HepG2 (cell line): ENCODE data around the gene DYNC1LI1. TPM values are rescaled to one million over a fixed set of nuclear protein-coding genes. Genes with fewer than 3 reads are reported as not detected.

Source experiments
- HHEX ChIP-seq: IDR thresholded peaks from 2 replicates; pipeline ENCODE4 v1.6.1; 2016; ENCODE audit warnings: control low read depth
- HNF4A ChIP-seq: sonication (generic); formaldehyde crosslinking; IDR thresholded peaks from 2 replicates; pipeline ENCODE4 v1.4.0; 2020; ENCODE audit warnings: missing genetic modification reagents
- KDM4B ChIP-seq: sonication (generic); formaldehyde crosslinking; IDR thresholded peaks from 2 replicates; pipeline ENCODE4 v1.4.0; 2020; ENCODE audit warnings: missing genetic modification reagents
- NFKBIZ ChIP-seq: IDR thresholded peaks from 2 replicates; pipeline ENCODE4 v1.6.1; 2018; ENCODE audit warnings: missing genetic modification reagents, missing compliant biosample characterization
- PCBP2 ChIP-seq: fragments of 200-400 bp; formaldehyde crosslinking; optimal IDR thresholded peaks from 2 replicates; pipeline ENCODE3; 2018; ENCODE audit warnings: low read length, low read depth; ENCODE audit not compliant: poor library complexity, severe bottlenecking
- PHB2 ChIP-seq: fragments of 450-650 bp; IDR thresholded peaks from 2 replicates; pipeline ENCODE4 v1.6.1; 2018; ENCODE audit not compliant: partially characterized antibody
- POLR2AphosphoS2 ChIP-seq: IDR thresholded peaks from 2 replicates; pipeline ENCODE4 v1.6.1; 2011; ENCODE audit warnings: low read depth, low read length, improper control_type of control experiment
- YEATS4 ChIP-seq: sonication (generic); formaldehyde crosslinking; IDR thresholded peaks from 2 replicates; pipeline ENCODE4 v1.4.0; 2020; ENCODE audit warnings: missing genetic modification reagents, borderline replicate concordance
- ZBTB20 ChIP-seq: sonication (generic); formaldehyde crosslinking; IDR thresholded peaks from 2 replicates; pipeline ENCODE4 v1.8.1; 2023; ENCODE audit warnings: missing genetic modification reagents, low read depth, mild to moderate bottlenecking, borderline replicate concordance
- ZBTB33 ChIP-seq: sonication (generic); formaldehyde crosslinking; IDR thresholded peaks from 2 replicates; pipeline ENCODE4 v1.4.0; 2020; ENCODE audit warnings: missing genetic modification reagents
- ZNF564 ChIP-seq: sonication (generic); formaldehyde crosslinking; IDR thresholded peaks from 2 replicates; pipeline ENCODE4 v1.8.1; 2023; ENCODE audit warnings: mild to moderate bottlenecking, missing genetic modification reagents
- ZNF646 ChIP-seq: sonication (generic); formaldehyde crosslinking; IDR thresholded peaks from 2 replicates; pipeline ENCODE4 v1.9.0; 2021; ENCODE audit warnings: mild to moderate bottlenecking, missing genetic modification reagents
- polyA plus RNA-seq, 8 experiments: library from polyadenylated mRNA; depleted of rRNA in 3 of 8; stranded (reverse) in 7 of 8; unstranded in 1 of 8; fragments of >200 nt; fragmentation: Illumina TruSeq in 4 of 8; extraction: Trizol in 4 of 8; gene quantifications; 2 replicates each; pipeline versions ENCODE4 v1.2.1 to v1.2.3, GENCODE V29; 2011 to 2016; ENCODE audit warnings: low read depth in 4 of 8, missing spikeins in 1 of 8, mixed read lengths in 1 of 8; ENCODE audit not compliant: insufficient read depth in 1 of 8
- total RNA-seq, 5 experiments: library from RNA; depleted of rRNA; stranded (reverse); fragments of >200 nt; fragmentation: Illumina TruSeq; extraction: Trizol; gene quantifications; 2 replicates each; pipeline ENCODE4 v1.2.3, GENCODE V29; 2016; ENCODE audit warnings: low read depth in 1 of 5
- TF ChIP-seq, protein P1 (sequence below): sonication (generic); formaldehyde crosslinking; IDR thresholded peaks from 2 replicates; pipeline ENCODE4 v1.4.0; 2020; ENCODE audit warnings: missing genetic modification reagents, borderline replicate concordance
- TF ChIP-seq, protein P2 (sequence below): sonication (generic); formaldehyde crosslinking; IDR thresholded peaks from 2 replicates; pipeline ENCODE4 v1.5.0; 2020; ENCODE audit warnings: missing genetic modification reagents, mild to moderate bottlenecking, borderline replicate concordance
- TF ChIP-seq, protein P3 (sequence below): IDR thresholded peaks from 2 replicates; pipeline ENCODE4 v1.6.1; 2012; ENCODE audit warnings: low read length, improper control_type of control experiment

Gene DYNC1LI1
- total and polyA plus RNA-seq, 2 of the 13 experiments (the other 11 are each of a cell fraction or from before 2014, with no cell fraction given) = 13.4 to 37.1 TPM

- TF ChIP-seq ZNF646 (CRISPR knock-in tag) (no peak), POLR2AphosphoS2 (no peak), ZBTB20 (CRISPR knock-in tag) (peak; percentile 37; the same call in 1 of the 2 replicates), NFKBIZ (no peak), ZNF564 (CRISPR knock-in tag) (peak; percentile 71; the same call in 1 of the 2 replicates), PHB2 (no peak), KDM4B (CRISPR knock-in tag) (no peak), HHEX (CRISPR knock-in tag) (no peak), YEATS4 (CRISPR knock-in tag) (peak; percentile 80; the same call in 1 of the 2 replicates), PCBP2 (no peak), HNF4A (CRISPR knock-in tag) (no peak), ZBTB33 (CRISPR knock-in tag) (no peak)
- TF ChIP-seq, protein P1, sequence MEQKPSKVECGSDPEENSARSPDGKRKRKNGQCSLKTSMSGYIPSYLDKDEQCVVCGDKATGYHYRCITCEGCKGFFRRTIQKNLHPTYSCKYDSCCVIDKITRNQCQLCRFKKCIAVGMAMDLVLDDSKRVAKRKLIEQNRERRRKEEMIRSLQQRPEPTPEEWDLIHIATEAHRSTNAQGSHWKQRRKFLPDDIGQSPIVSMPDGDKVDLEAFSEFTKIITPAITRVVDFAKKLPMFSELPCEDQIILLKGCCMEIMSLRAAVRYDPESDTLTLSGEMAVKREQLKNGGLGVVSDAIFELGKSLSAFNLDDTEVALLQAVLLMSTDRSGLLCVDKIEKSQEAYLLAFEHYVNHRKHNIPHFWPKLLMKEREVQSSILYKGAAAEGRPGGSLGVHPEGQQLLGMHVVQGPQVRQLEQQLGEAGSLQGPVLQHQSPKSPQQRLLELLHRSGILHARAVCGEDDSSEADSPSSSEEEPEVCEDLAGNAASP (CRISPR knock-in tag) = peak; percentile 23; the same call in 1 of the 2 replicates
- TF ChIP-seq, protein P2, sequence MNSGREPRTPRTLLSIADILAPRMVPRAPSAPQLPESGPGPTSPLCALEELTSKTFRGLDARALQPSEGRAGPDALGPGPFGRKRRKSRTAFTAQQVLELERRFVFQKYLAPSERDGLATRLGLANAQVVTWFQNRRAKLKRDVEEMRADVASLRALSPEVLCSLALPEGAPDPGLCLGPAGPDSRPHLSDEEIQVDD (CRISPR knock-in tag) = no peak
- TF ChIP-seq, protein P3, sequence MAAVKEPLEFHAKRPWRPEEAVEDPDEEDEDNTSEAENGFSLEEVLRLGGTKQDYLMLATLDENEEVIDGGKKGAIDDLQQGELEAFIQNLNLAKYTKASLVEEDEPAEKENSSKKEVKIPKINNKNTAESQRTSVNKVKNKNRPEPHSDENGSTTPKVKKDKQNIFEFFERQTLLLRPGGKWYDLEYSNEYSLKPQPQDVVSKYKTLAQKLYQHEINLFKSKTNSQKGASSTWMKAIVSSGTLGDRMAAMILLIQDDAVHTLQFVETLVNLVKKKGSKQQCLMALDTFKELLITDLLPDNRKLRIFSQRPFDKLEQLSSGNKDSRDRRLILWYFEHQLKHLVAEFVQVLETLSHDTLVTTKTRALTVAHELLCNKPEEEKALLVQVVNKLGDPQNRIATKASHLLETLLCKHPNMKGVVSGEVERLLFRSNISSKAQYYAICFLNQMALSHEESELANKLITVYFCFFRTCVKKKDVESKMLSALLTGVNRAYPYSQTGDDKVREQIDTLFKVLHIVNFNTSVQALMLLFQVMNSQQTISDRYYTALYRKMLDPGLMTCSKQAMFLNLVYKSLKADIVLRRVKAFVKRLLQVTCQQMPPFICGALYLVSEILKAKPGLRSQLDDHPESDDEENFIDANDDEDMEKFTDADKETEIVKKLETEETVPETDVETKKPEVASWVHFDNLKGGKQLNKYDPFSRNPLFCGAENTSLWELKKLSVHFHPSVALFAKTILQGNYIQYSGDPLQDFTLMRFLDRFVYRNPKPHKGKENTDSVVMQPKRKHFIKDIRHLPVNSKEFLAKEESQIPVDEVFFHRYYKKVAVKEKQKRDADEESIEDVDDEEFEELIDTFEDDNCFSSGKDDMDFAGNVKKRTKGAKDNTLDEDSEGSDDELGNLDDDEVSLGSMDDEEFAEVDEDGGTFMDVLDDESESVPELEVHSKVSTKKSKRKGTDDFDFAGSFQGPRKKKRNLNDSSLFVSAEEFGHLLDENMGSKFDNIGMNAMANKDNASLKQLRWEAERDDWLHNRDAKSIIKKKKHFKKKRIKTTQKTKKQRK = no peak
Observed at GRCh38 chr3:32570421-32571191, at the start of gene DYNC1LI1 (continued).
